HCT116 (cell line): ENCODE measurements around the gene TOP2B.

Source experiments
- POLR2A ChIP-seq: IDR thresholded peaks from 2 replicates; pipeline ENCODE4 v1.7.0; 2011; ENCODE audit warnings: borderline replicate concordance; ENCODE audit not compliant: insufficient read depth, insufficient read length; ENCODE audit errors: extremely low read depth
- TF ChIP-seq, protein P1 (sequence below): IDR thresholded peaks from 2 replicates; pipeline ENCODE4 v1.6.1; 2011; ENCODE audit warnings: mild to moderate bottlenecking, low read length, moderate library complexity; ENCODE audit not compliant: insufficient replicate concordance; ENCODE audit errors: extremely low read depth
- TF ChIP-seq, protein P2 (sequence below): IDR thresholded peaks from 2 replicates; pipeline ENCODE4 v1.6.1; 2012

DNA sequence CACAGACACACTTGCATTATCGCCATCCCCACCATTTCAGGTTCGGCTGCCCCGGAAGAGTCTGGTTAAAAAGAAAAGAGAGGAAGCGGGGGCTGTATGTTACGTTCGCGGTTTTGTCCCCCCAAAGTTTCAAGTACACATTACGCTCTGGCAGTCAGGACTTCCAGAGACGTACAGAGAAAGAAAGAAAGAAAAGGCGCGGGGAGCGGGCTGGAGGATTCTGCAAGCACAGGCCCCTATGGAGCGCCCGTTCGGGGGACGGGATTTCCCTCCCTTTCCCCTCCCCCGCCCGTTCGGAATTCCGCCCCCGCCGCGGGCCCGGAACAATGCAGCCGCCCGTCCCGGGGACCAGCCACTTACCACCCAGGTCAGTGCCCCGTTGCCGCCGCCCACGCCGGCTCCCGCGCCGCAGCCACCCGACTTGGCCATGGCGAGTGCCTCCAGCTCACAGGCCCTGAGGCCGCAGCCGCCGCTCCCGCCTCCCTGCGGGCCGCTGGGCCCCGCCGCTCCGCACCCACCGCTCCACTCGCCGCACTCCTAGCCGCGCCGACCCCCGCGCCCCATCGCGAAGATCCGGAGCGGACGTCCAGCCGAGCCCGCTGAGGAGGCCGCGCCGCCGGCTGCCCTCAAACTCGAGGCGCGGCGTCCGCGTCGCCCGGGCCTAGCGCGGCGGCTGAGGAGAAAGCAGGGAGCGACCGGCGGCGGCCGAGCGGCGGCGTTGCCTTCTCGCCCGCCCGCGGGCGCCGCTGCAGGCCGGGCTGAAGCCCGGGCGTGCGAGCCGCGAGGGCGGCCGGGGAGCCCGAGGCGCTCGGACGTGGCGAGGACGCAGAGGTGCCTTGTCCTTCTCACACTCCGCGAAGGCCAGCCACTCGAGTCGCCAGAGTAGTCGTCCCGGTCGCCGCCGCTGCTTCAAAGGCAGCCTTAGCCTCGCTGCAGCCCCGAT, 567 bp downstream of the TOP2B start:
- TF ChIP-seq, protein P1, sequence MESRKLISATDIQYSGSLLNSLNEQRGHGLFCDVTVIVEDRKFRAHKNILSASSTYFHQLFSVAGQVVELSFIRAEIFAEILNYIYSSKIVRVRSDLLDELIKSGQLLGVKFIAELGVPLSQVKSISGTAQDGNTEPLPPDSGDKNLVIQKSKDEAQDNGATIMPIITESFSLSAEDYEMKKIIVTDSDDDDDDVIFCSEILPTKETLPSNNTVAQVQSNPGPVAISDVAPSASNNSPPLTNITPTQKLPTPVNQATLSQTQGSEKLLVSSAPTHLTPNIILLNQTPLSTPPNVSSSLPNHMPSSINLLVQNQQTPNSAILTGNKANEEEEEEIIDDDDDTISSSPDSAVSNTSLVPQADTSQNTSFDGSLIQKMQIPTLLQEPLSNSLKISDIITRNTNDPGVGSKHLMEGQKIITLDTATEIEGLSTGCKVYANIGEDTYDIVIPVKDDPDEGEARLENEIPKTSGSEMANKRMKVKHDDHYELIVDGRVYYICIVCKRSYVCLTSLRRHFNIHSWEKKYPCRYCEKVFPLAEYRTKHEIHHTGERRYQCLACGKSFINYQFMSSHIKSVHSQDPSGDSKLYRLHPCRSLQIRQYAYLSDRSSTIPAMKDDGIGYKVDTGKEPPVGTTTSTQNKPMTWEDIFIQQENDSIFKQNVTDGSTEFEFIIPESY = no peak
- TF ChIP-seq, protein P2, sequence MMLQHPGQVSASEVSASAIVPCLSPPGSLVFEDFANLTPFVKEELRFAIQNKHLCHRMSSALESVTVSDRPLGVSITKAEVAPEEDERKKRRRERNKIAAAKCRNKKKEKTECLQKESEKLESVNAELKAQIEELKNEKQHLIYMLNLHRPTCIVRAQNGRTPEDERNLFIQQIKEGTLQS = no peak
- TF ChIP-seq POLR2A = no peak
